Gastrocnemius medialis (tissue), 4 donors: ENCODE measurements around the gene C5orf52.

Experiments used
- POLR2A ChIP-seq, 2 donors: fragments of 450-650 bp; IDR thresholded peaks; one replicate each; pipeline ENCODE4 v1.6.1; 2017; ENCODE audit warnings: antibody characterized with exemption in 2 of 2, mild to moderate bottlenecking in 2 of 2, moderate library complexity in 2 of 2
- TF ChIP-seq, protein P1 (sequence below), 5 experiments: fragments of 450-650 bp in 3 of 5; fragments of 200-600 bp in 2 of 5; sonication (generic) in 2 of 5; IDR thresholded peaks in 4 of 5; conservative IDR thresholded peaks in 1 of 5; 1 replicate in 4 of 5; 2 replicates in 1 of 5; pipeline ENCODE4 v1.5.1; 2016 to 2019; ENCODE audit warnings: antibody characterized with exemption in 5 of 5, mild to moderate bottlenecking in 3 of 5, moderate library complexity in 3 of 5

DNA sequence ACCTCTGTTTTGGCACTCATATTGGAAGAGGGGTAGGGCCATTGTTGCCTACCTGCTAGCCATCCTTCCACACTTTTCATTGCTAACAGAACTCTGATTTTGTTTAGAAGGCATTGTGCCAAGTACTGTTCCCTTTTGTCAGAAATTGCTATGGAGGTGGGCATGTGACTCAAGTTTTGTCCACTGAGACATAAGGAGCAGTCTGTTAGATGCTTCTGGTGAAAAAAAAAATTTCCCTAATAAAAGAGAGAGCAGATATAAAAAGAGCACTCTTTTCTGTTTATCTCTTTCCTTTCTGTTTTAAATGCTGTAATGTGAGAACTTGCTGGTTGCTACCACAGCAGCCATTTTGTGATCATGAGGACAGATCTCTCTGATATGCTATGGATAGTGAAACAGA is 38.0 kb downstream of the C5orf52 start:
- TF ChIP-seq, protein P1, sequence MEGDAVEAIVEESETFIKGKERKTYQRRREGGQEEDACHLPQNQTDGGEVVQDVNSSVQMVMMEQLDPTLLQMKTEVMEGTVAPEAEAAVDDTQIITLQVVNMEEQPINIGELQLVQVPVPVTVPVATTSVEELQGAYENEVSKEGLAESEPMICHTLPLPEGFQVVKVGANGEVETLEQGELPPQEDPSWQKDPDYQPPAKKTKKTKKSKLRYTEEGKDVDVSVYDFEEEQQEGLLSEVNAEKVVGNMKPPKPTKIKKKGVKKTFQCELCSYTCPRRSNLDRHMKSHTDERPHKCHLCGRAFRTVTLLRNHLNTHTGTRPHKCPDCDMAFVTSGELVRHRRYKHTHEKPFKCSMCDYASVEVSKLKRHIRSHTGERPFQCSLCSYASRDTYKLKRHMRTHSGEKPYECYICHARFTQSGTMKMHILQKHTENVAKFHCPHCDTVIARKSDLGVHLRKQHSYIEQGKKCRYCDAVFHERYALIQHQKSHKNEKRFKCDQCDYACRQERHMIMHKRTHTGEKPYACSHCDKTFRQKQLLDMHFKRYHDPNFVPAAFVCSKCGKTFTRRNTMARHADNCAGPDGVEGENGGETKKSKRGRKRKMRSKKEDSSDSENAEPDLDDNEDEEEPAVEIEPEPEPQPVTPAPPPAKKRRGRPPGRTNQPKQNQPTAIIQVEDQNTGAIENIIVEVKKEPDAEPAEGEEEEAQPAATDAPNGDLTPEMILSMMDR (IDR thresholded peaks at IDR 0.05 in 4 of 5, conservative IDR thresholded peaks at IDR 0.05 in 1 of 5), result no peak
- no peak for TF ChIP-seq POLR2A (IDR thresholded peaks at IDR 0.05)
